ENCODE data around the gene CDK11A.

DNA sequence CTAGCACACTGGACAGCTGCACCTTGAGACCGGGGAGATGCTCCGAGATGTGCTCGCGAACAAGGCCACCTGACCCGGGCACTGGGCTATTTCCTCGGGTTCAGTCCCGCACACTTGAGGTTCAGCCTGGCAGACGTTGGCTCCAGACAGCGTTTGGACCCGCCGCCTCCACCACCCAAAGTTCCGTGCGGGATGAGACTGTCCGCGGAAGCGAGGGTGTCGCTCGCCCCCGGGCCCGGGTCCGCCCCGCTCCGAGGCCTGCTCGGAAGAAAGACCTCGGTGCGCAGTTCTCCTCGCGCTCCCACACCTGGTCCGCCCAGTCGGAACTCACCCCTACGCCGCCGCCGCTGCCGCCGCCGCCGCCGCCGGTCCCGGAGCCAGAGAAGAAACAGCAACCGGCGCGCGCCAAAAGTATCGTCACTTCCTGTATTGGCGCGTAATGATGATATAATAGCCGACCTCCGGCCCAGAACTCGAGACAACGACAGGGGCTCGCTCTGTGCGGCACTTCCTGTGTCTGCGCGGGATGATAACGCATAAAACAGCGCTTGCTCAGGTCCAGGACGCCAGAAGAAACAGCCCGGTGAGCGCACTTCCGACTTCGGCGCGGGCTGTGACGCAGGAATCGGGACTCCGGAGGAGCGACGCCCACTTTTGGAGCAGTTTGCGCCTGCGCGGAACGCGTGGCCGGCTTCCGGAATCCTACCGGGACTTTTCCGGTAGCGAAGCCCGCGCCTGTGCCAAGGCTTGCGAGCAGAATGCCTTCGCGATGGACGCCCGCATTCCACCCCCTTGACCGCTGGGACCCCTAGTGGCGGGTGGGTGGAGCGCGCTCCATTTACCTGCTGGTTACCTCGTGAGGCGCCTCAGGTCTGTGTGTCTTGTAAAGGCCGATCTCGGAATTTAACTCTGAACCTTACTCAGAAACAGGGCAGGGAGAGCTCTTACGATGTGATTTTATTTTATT lies 65.3 kb downstream of the CDK11A start, which contains the start of gene CDK11B:
- TF ChIP-seq, protein P1, sequence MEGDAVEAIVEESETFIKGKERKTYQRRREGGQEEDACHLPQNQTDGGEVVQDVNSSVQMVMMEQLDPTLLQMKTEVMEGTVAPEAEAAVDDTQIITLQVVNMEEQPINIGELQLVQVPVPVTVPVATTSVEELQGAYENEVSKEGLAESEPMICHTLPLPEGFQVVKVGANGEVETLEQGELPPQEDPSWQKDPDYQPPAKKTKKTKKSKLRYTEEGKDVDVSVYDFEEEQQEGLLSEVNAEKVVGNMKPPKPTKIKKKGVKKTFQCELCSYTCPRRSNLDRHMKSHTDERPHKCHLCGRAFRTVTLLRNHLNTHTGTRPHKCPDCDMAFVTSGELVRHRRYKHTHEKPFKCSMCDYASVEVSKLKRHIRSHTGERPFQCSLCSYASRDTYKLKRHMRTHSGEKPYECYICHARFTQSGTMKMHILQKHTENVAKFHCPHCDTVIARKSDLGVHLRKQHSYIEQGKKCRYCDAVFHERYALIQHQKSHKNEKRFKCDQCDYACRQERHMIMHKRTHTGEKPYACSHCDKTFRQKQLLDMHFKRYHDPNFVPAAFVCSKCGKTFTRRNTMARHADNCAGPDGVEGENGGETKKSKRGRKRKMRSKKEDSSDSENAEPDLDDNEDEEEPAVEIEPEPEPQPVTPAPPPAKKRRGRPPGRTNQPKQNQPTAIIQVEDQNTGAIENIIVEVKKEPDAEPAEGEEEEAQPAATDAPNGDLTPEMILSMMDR (IDR thresholded peaks at IDR 0.05): peak in 2 of 5 experiments; percentile 12 to 70
- TF ChIP-seq POLR2A (IDR thresholded peaks at IDR 0.05) (peak in 1 of 2 donors; percentile 43), EP300 (IDR thresholded peaks at IDR 0.05) (peak; percentile 91 to 96)

Measured in tibial nerve (tissue), 4 donors.